ENCODE results near the gene GABRG3.

The GABRG3 gene

DNA sequence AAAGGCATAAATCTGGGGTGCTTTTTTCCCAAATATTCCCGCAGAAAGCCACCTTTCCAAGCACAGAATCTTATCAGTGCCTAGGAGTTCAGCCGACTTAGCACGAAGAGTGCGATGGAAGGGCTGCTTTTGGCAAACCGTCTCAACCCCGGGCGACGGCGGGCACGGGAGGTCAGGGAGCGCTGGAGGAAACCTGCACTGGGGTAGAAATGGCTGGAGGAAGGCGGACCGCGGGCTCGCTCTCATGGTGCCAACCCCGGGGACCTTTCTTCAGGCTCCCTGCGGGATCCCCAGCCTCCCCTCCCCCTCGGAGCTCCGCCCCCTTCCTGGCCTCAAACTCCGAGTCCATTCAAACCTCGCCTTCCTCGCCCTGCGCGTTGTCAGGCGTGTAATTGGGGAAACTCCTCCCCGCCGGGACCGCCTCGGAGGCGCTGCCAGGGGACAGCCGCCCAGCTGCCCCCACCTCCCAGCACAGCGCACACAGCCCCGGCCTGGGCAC, at the start of gene GABRG3:
TSS of gene GABRG3 (plus strand) at position 470 of the 499 bp plus-strand sequence.
- no peaks in the 10 kb centered on the region for H3K9me3 ChIP-seq (ENCODE audit: insufficient read depth, low read length)
- no peak for TF ChIP-seq SUZ12 (IDR thresholded peaks at IDR 0.05; ENCODE audit: extremely low read depth, insufficient read depth, insufficient read length)
- H3K27me3 ChIP-seq (ENCODE audit: insufficient read depth, insufficient read length) = peaks cover 53% of the 10 kb centered on the region
- H3K4me3 ChIP-seq (ENCODE audit: insufficient read length, low read depth) = peak within 1 kb of the TSS; percentile 57
- peak within 1 kb of the TSS; percentile 67 for H3K9ac ChIP-seq (ENCODE audit: insufficient read length, low read depth)
- H3K36me3 ChIP-seq (ENCODE audit: insufficient read depth, insufficient read length, low read length) = no peaks in the 10 kb centered on the region
- peaks cover 5% of the 10 kb centered on the region for H3K4me1 ChIP-seq (ENCODE audit: insufficient read depth, insufficient read length)
- no peak for DNase-seq (ENCODE audit: low read depth, low spot score)

- TF ChIP-seq SUZ12 (IDR thresholded peaks at IDR 0.05; ENCODE audit: extremely low read depth, insufficient read depth, insufficient read length) = no peak
- no peak for TF ChIP-seq YY1 (IDR thresholded peaks at IDR 0.05; ENCODE audit: insufficient read depth, insufficient read length)
- TF ChIP-seq ZNF274 (IDR thresholded peaks at IDR 0.05; ENCODE audit: low read depth, low read length) = no peak
Observed at GRCh38 chr15:26921433-26921832, 49.5 kb upstream of the GABRG3 start.

DNA sequence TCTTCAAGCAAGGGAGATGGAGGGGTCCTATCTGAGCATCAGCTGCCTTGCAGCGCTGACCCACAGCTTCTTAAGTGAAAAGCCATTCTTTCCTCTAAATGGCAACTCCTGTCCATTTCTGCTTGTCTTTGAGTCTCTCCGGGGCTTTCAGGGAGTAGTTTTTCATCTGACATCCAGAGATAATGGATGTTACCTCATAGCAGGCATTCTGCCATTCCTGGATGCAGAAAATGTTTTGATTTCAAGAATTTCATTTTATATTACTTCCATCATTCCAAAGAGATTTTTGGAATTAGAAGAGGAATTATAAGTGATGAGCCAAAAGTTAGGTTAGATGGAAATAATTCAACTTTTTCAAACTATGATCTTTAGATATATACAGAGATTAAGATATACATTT, 44.9 kb upstream of the GABRG3 start:
- no peak overlapping the region for H3K4me3 ChIP-seq (ENCODE audit: insufficient read length, low read depth)
- H3K9ac ChIP-seq (ENCODE audit: insufficient read length, low read depth) = no peak overlapping the region
- no peak for TF ChIP-seq SUZ12 (IDR thresholded peaks at IDR 0.05; ENCODE audit: extremely low read depth, insufficient read depth, insufficient read length)
- no peak for TF ChIP-seq ZNF274 (IDR thresholded peaks at IDR 0.05; ENCODE audit: low read depth, low read length)
- TF ChIP-seq YY1 (IDR thresholded peaks at IDR 0.05; ENCODE audit: insufficient read depth, insufficient read length) = no peak
- H3K4me1 ChIP-seq (ENCODE audit: insufficient read depth, insufficient read length) = no peaks in the 10 kb centered on the region
- no peaks in the 10 kb centered on the region for H3K27me3 ChIP-seq (ENCODE audit: insufficient read depth, insufficient read length)
- no peak for DNase-seq (ENCODE audit: low read depth, low spot score)
- H3K9me3 ChIP-seq (ENCODE audit: insufficient read depth, low read length) = no peaks in the 10 kb centered on the region
- no peaks in the 10 kb centered on the region for H3K36me3 ChIP-seq (ENCODE audit: insufficient read depth, insufficient read length, low read length)

More at GRCh38 chr15:26921433-26921832, 49.5 kb upstream of the GABRG3 start:
- DNase-seq (ENCODE audit: low read depth, low spot score) = no peak
- no peaks in the 10 kb centered on the region for H3K27me3 ChIP-seq (ENCODE audit: insufficient read depth, insufficient read length)
- H3K9me3 ChIP-seq (ENCODE audit: insufficient read depth, low read length) = no peaks in the 10 kb centered on the region
- H3K4me1 ChIP-seq (ENCODE audit: insufficient read depth, insufficient read length) = no peaks in the 10 kb centered on the region
- H3K9ac ChIP-seq (ENCODE audit: insufficient read length, low read depth) = no peak overlapping the region
- H3K36me3 ChIP-seq (ENCODE audit: insufficient read depth, insufficient read length, low read length) = peaks cover 2% of the 10 kb centered on the region
- H3K4me3 ChIP-seq (ENCODE audit: insufficient read length, low read depth) = no peak overlapping the region

DNA sequence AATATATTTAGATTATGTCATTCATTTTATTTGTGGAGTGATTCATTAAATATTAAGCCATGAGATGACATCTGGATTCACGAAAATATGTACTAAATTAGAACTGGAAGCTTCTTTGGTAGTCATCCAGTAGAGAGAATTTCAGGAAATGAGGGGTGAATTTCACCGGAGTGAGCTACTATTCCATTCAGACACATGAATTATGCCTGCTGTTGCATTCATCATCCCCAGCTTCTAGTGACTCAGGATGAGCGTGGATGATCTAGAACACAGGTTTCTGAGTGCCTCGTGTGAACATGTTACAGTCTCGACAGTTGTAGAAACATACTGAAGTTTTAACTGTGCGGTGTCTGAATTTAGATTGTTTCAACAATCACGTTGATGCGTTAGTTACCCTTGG, 42.9 kb upstream of the GABRG3 start:
- Histone ChIP-seq H3K9me3 (ENCODE audit: insufficient read depth, low read length) (no peaks in the 10 kb centered on the region), H3K27me3 (ENCODE audit: insufficient read depth, insufficient read length) (no peaks in the 10 kb centered on the region), H3K4me3 (ENCODE audit: insufficient read length, low read depth) (no peak overlapping the region), H3K9ac (ENCODE audit: insufficient read length, low read depth) (no peak overlapping the region), H3K36me3 (ENCODE audit: insufficient read depth, insufficient read length, low read length) (no peaks in the 10 kb centered on the region), H3K4me1 (ENCODE audit: insufficient read depth, insufficient read length) (no peaks in the 10 kb centered on the region)
- no peak for TF ChIP-seq ZNF274 (IDR thresholded peaks at IDR 0.05; ENCODE audit: low read depth, low read length)
- TF ChIP-seq SUZ12 (IDR thresholded peaks at IDR 0.05; ENCODE audit: extremely low read depth, insufficient read depth, insufficient read length) = no peak
- no peak for TF ChIP-seq YY1 (IDR thresholded peaks at IDR 0.05; ENCODE audit: insufficient read depth, insufficient read length)
- DNase-seq (ENCODE audit: low read depth, low spot score) = no peak

DNA sequence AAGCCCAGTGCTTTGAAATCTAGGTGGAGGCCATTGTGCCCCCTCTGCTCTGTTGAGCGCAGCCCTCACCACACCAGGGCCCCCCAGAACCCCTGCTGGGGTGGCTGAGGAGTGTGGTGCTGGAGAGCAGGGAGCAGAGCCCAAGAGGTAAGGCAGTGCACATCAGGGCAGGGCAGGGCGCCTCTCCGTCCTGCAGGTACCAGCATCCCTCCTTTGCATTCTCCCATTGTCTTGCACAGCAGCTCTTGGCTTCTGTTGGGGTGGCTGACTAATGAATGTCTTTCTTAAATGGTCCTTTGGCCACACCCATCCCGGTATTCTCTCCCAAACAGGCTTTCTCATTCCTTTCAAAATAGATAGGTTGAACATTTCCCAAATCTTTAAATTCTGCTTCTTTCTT, 41.4 kb upstream of the GABRG3 start:
- no peak overlapping the region for H3K4me3 ChIP-seq (ENCODE audit: insufficient read length, low read depth)
- no peaks in the 10 kb centered on the region for H3K27me3 ChIP-seq (ENCODE audit: insufficient read depth, insufficient read length)
- TF ChIP-seq YY1 (IDR thresholded peaks at IDR 0.05; ENCODE audit: insufficient read depth, insufficient read length) = no peak
- TF ChIP-seq ZNF274 (IDR thresholded peaks at IDR 0.05; ENCODE audit: low read depth, low read length) = no peak
- no peak for TF ChIP-seq SUZ12 (IDR thresholded peaks at IDR 0.05; ENCODE audit: extremely low read depth, insufficient read depth, insufficient read length)
- H3K36me3 ChIP-seq (ENCODE audit: insufficient read depth, insufficient read length, low read length) = no peaks in the 10 kb centered on the region
- no peak overlapping the region for H3K9ac ChIP-seq (ENCODE audit: insufficient read length, low read depth)
- no peak for DNase-seq (ENCODE audit: low read depth, low spot score)
- H3K9me3 ChIP-seq (ENCODE audit: insufficient read depth, low read length) = no peaks in the 10 kb centered on the region
- H3K4me1 ChIP-seq (ENCODE audit: insufficient read depth, insufficient read length) = no peaks in the 10 kb centered on the region

DNA sequence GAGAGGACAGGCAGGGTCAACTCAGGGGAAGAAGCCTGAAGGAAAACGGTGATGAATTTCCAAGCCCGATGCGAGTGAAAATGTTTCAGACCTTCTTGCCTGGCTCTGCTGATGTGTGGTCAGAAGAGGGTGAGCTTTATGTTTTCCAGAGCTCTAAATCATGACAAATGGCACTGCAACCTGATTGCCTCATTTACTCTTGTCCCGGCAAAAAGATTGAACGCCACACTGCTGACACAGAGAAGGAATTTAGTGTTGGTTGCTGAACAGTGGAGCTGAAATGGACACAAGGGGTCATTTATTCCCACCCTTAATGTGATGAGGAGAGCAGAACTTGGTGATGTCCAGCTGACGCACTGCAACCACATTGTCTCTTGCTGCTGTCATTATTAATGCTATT, 36.1 kb upstream of the GABRG3 start:
- H3K9me3 ChIP-seq (ENCODE audit: insufficient read depth, low read length) = no peaks in the 10 kb centered on the region
- no peaks in the 10 kb centered on the region for H3K27me3 ChIP-seq (ENCODE audit: insufficient read depth, insufficient read length)
- H3K36me3 ChIP-seq (ENCODE audit: insufficient read depth, insufficient read length, low read length) = peaks cover 32% of the 10 kb centered on the region
- no peak overlapping the region for H3K9ac ChIP-seq (ENCODE audit: insufficient read length, low read depth)
- H3K4me1 ChIP-seq (ENCODE audit: insufficient read depth, insufficient read length) = no peaks in the 10 kb centered on the region
- DNase-seq (ENCODE audit: low read depth, low spot score) = no peak
- no peak for TF ChIP-seq SUZ12 (IDR thresholded peaks at IDR 0.05; ENCODE audit: extremely low read depth, insufficient read depth, insufficient read length)
- no peak for TF ChIP-seq ZNF274 (IDR thresholded peaks at IDR 0.05; ENCODE audit: low read depth, low read length)
- no peak for TF ChIP-seq YY1 (IDR thresholded peaks at IDR 0.05; ENCODE audit: insufficient read depth, insufficient read length)
- no peak overlapping the region for H3K4me3 ChIP-seq (ENCODE audit: insufficient read length, low read depth)

GRCh38 chr15:26935322-26935721, 35.7 kb upstream of the GABRG3 start:
- Histone ChIP-seq H3K9me3 (ENCODE audit: insufficient read depth, low read length) (no peaks in the 10 kb centered on the region), H3K27me3 (ENCODE audit: insufficient read depth, insufficient read length) (no peaks in the 10 kb centered on the region), H3K4me1 (ENCODE audit: insufficient read depth, insufficient read length) (no peaks in the 10 kb centered on the region), H3K36me3 (ENCODE audit: insufficient read depth, insufficient read length, low read length) (peaks cover 33% of the 10 kb centered on the region), H3K4me3 (ENCODE audit: insufficient read length, low read depth) (no peak overlapping the region), H3K9ac (ENCODE audit: insufficient read length, low read depth) (no peak overlapping the region)
- TF ChIP-seq YY1 (IDR thresholded peaks at IDR 0.05; ENCODE audit: insufficient read depth, insufficient read length) = no peak
- no peak for TF ChIP-seq ZNF274 (IDR thresholded peaks at IDR 0.05; ENCODE audit: low read depth, low read length)
- TF ChIP-seq SUZ12 (IDR thresholded peaks at IDR 0.05; ENCODE audit: extremely low read depth, insufficient read depth, insufficient read length) = no peak
- DNase-seq (ENCODE audit: low read depth, low spot score) = no peak
